PFSK-1 (cell line): Measurements from ENCODE around the gene RAB26.

ENCODE experiments used
- FOXP2 ChIP-seq: optimal IDR thresholded peaks from 2 replicates; pipeline ENCODE3; 2011; ENCODE audit warnings: borderline replicate concordance, control low read depth, inconsistent platforms; ENCODE audit not compliant: insufficient read depth; ENCODE audit errors: extremely low read length, extremely low read depth
- POLR2AphosphoS5 ChIP-seq: IDR thresholded peaks from 2 replicates; pipeline ENCODE4 v1.6.1; 2012; ENCODE audit warnings: low read depth, mild to moderate bottlenecking, control low read depth, low read length, moderate library complexity
- SIN3A ChIP-seq: IDR thresholded peaks from 2 replicates; pipeline ENCODE4 v1.6.1; 2012; ENCODE audit warnings: mild to moderate bottlenecking, low read length, moderate library complexity, borderline replicate concordance; ENCODE audit not compliant: insufficient read depth
- TAF1 ChIP-seq: IDR thresholded peaks from 2 replicates; pipeline ENCODE4 v1.6.1; 2012; ENCODE audit warnings: low read length, control low read depth, borderline replicate concordance; ENCODE audit not compliant: insufficient read depth
- TF ChIP-seq, protein P1 (sequence below), 2 experiments: IDR thresholded peaks; 2 replicates each; pipeline versions ENCODE4 v1.6.1 to v1.8.0; 2011 to 2012; ENCODE audit warnings: low read depth in 2 of 2, low read length in 2 of 2, control low read depth in 1 of 2, inconsistent platforms in 1 of 2, mild to moderate bottlenecking in 1 of 2, moderate library complexity in 1 of 2; ENCODE audit not compliant: insufficient read depth in 1 of 2

Gene RAB26

DNA sequence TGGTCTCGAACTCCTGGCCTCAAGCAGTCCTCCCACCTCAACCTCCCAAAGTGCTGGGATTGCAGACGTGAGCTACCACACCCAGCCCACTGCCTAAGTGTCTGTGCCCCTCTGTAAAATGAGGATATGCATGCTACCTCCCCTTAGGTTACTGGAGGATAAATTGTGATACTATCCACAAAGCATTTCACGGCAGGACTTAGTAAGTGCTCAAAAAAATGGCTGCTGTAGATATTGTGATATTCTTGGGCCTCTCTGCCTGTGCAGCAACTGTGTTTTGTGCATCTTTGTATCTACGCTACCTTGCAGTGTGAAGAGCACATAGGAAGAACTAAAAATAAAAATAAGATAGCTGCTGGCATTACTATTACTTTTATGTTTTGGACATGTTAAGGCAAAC lies 49.9 kb downstream of the RAB26 start:
- TF ChIP-seq TAF1 = no peak
- TF ChIP-seq, protein P1, sequence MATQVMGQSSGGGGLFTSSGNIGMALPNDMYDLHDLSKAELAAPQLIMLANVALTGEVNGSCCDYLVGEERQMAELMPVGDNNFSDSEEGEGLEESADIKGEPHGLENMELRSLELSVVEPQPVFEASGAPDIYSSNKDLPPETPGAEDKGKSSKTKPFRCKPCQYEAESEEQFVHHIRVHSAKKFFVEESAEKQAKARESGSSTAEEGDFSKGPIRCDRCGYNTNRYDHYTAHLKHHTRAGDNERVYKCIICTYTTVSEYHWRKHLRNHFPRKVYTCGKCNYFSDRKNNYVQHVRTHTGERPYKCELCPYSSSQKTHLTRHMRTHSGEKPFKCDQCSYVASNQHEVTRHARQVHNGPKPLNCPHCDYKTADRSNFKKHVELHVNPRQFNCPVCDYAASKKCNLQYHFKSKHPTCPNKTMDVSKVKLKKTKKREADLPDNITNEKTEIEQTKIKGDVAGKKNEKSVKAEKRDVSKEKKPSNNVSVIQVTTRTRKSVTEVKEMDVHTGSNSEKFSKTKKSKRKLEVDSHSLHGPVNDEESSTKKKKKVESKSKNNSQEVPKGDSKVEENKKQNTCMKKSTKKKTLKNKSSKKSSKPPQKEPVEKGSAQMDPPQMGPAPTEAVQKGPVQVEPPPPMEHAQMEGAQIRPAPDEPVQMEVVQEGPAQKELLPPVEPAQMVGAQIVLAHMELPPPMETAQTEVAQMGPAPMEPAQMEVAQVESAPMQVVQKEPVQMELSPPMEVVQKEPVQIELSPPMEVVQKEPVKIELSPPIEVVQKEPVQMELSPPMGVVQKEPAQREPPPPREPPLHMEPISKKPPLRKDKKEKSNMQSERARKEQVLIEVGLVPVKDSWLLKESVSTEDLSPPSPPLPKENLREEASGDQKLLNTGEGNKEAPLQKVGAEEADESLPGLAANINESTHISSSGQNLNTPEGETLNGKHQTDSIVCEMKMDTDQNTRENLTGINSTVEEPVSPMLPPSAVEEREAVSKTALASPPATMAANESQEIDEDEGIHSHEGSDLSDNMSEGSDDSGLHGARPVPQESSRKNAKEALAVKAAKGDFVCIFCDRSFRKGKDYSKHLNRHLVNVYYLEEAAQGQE (IDR thresholded peaks at IDR 0.05; ENCODE audit: insufficient read depth in 1 of 2, low read depth in 2 of 2, low read length in 2 of 2) = no peak
- no peak for TF ChIP-seq SIN3A

DNA sequence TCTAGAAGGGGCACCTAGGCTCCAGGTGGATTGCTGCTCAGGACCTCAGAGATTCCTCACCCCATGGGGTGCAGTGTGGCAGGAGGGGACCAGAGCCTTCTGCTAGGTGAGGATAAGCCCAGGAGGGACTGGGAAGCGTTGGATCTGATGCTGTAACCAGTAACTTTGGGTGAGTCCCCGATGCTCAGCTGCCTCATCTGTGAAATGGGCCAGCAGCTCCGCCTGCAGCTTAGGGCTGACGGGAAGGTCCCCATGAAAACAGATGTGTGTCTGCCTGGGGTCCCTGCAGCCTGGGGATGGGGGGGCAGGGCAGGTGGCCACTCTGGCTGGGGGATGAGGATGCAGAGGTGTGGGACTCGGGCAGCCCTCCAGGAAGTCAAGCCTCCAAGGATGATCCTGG lies 50.7 kb downstream of the RAB26 start:
- no peak for TF ChIP-seq TAF1
- no peak for TF ChIP-seq FOXP2
- TF ChIP-seq POLR2AphosphoS5 = no peak
- TF ChIP-seq SIN3A = no peak
- TF ChIP-seq, protein P1 (IDR thresholded peaks at IDR 0.05; ENCODE audit: insufficient read depth in 1 of 2, low read depth in 2 of 2, low read length in 2 of 2) = no peak

DNA sequence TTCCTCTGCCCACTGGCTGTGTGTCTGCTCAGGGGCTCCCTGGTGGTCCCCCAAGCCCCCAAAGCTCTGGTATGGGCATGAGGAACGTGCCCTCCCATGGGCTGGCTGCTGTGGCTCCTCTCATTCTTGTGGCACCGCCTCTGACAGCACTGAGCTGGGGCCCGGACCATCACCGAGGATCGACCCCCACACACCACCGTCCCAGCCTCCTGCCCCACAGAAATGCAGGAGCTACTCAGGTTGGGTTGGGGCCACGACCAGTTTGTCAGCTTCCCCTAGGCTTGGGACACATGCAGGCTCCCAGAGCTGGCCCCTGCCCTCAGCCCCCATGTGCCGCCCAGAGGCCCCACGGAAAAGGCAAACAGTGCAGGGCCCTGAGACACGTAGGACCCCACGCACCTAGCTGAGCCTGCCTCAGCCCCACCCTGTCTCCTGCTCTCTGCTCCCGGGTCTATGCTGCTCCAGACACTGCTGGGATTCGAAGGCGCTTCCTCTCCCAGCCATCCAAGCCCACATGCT lies 51.3 kb downstream of the RAB26 start:
- TF ChIP-seq, protein P1 (IDR thresholded peaks at IDR 0.05; ENCODE audit: insufficient read depth in 1 of 2, low read depth in 2 of 2, low read length in 2 of 2) = no peak
- TF ChIP-seq TAF1 = no peak
- TF ChIP-seq FOXP2 = no peak
- TF ChIP-seq POLR2AphosphoS5 = no peak
- TF ChIP-seq SIN3A = no peak

DNA sequence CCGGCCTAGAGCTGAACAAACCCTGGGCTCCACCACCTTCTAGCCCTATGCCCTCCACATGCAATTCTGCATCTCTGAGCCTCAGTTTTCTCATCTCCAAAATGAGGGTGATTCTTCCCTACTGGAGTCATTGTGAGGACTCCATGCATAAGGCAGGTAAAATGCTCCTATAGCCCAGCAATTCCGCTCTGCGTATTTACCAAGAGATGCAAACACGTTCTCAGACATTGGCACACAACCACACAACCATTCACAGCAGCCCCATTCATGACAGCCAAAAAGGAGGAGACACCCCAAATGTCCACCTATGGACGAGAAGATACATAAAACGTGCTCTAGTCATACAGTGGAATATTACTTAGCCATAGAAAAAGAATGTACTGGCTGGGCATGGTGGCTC lies 51.9 kb downstream of the RAB26 start:
- TF ChIP-seq POLR2AphosphoS5 (no peak), FOXP2 (no peak), TAF1 (no peak), SIN3A (no peak)
- TF ChIP-seq, protein P1 (IDR thresholded peaks at IDR 0.05; ENCODE audit: insufficient read depth in 1 of 2, low read depth in 2 of 2, low read length in 2 of 2) = no peak
